GM18867 (cell line): ENCODE data around the gene SH2D1B.
A peak's percentile ranks its signal among the peaks of the same experiment; 100 is the strongest.
"Not testable (repeated sequence)": the region's sequence is repeated elsewhere in the genome, so short reads cannot be mapped to it uniquely, and the experiment has no call there.

Source experiments
- ATAC-seq: cut with Tn5 transposase; IDR thresholded peaks from one replicate; pipeline ENCODE4 v1.9.1; 2021; ENCODE audit warnings: mild to moderate bottlenecking, moderate library complexity; ENCODE audit not compliant: unreplicated experiment

SH2D1B gene

DNA sequence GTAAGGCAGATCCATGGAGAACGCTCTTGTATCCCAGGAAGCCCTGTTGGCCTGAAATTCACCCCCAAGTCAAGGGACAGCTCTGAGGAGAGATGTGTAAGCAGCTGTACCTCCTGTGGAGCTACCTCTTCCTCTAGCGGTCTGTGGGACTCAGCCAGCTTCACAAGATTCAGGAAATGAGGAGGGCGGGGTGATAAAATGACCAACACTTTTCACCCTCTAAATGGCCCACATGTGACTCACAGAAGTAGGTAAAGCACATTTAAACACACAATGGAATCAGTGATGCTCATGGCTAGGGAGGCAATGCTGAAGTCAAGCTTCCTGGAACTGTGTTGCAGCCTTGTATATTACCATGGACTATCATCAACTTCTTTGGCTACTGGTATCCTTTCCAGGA, at the start of gene SH2D1B:
TSS of gene SH2D1B (minus strand) at position 135 of the 400 bp plus-strand sequence. CDS start at position 15, 120 bp downstream.
- no peak for ATAC-seq

GRCh38 chr1:162458236-162458635, 46.3 kb upstream of the SH2D1B start:
- no peak for ATAC-seq

- ATAC-seq: no peak
Measured at GRCh38 chr1:162456323-162456722, 44.4 kb upstream of the SH2D1B start.

- ATAC-seq: not testable (repeated sequence)
Measured at GRCh38 chr1:162454361-162454760, 42.4 kb upstream of the SH2D1B start.

DNA sequence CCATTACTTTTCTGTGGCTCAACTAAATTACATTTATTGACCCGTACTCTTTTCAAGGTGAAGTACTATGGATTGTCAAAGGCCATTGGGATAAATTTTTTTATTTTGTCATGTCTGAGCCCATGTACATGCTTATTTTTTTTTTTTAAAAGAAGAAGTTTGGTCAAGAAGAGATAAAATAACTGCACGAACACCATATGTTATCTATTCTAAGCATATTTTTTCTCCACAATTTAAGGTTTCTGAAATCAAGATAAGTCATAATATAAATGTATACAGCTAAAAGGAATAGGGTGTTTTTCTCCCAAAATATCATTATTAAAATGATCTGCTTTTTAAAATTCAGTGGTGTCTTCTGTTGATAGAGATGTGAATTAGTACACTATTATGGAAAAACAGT, 35.0 kb upstream of the SH2D1B start:
- ATAC-seq: no peak

DNA sequence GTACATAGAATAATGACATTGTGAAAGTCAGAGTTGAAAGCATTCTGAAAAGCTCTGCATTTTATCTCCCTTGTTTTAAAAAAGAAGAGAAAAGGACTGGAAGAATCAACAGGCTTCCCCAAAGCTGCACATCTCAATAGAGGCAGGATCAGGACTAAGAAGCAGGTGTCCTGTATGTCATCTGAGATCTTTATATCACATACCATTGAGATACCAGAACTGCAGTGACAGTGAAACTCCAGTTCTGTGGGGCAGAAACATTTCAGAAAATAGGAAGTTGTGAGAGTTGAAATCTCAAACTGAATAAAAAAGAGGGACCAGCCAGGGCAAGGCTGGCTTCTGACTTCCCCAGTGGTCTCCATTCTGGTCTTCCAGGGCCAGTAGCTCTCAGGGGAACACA, 33.0 kb upstream of the SH2D1B start:
- ATAC-seq: no peak

- not testable (repeated sequence) for ATAC-seq
Measured at GRCh38 chr1:162432977-162433713, 21.2 kb upstream of the SH2D1B start.

GRCh38 chr1:162430583-162430982, 18.6 kb upstream of the SH2D1B start:
- no peak for ATAC-seq

DNA sequence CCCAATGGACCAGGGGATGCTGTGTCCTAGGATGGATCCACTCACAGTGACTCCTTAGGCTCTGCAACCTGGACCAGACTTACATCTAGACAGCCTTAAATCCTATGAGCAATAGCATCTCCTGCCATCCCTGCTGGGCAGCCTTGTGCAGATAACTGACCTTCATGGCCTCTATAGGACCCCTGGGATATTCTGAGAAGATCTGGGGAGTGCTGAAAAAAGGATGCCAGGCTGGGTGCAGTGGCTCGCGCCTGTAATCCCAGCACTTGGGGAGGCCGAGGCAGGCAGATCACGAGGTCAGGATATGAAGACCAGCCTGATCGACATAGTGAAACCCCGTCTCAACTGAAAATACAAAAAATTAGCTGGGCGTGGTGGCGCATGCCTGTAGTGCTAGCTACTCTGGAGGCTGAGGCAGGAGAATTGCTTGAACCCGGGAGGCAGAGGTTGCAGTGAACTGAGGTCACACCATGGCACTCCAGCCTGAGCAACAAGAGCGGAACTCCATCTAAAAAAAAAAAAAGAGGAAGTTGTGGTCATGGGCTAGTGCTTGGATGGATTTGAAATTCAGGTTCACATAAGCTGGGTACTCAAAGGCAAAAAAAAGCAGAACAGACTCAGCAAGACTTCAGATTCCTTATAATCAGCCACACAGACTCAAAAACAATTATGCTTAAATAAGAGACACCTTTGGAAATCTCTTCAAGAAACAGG, 10.9 kb upstream of the SH2D1B start:
- ATAC-seq: no peak

GRCh38 chr1:162421258-162422164, 9.6 kb upstream of the SH2D1B start:
- ATAC-seq: peak; percentile 65

- no peak for ATAC-seq
Measured at GRCh38 chr1:162420120-162420519, 8.2 kb upstream of the SH2D1B start.

- ATAC-seq: not testable (repeated sequence)
Measured at GRCh38 chr1:162419450-162419931, 7.6 kb upstream of the SH2D1B start.

DNA sequence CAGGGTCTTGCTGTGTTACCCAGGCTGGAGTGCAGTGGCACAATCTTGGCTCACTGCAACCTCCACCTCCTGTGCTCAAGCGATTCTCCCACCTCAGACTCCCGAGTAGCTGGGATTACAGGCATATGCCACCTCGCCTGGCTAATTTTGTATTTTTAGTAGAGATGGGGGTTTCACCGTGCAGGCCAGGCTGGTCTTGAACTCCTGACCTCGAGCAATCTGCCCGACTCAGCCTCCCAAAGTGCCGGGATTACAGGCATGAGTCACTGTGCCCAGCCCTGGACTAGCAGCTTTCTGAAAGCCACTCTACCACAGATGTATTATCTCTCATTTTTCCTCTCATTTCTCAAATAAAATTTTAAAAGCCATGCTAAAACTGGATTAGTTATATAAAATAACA, 6.6 kb upstream of the SH2D1B start:
- ATAC-seq: not testable (repeated sequence)

DNA sequence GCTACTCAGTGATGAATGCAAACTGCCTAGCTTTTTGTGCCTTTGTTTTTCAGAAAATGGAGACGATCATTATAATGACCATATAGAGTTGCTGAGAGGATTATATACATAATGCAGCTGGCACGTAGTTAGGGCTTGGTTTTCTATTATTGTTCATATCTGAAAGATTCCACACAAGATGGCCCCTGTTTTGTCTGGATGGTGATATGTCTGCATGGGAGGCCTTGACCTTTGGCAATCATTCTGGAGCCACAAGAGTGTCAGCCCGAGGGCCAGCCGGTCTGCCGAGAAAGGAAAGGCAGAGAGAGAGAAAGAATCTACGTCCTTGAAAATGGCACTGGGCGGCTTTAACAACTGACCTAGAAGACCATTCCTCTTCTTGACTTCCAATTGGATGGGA, 5.7 kb upstream of the SH2D1B start:
- no peak for ATAC-seq

DNA sequence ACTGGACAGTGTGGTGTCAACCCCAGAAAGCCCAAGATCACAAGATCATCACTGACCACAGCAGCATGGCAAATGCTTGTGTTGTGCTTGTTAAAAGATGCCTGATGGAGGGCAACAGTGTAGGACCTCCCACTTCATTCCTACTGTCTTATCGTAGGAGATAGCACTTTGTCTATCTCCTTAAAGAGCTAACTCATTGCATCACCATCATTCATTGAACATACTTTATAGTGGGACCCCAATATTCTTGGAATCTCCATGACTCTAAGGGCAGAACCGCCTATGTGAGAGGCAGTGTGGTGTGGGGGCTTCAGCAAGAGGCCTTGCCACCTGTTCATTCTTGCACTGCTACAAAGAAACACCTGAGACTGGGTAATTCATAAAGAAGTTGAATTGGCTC, 5.0 kb upstream of the SH2D1B start:
- no peak for ATAC-seq

- no peak for ATAC-seq
Measured at GRCh38 chr1:162416215-162416614, 4.3 kb upstream of the SH2D1B start.

DNA sequence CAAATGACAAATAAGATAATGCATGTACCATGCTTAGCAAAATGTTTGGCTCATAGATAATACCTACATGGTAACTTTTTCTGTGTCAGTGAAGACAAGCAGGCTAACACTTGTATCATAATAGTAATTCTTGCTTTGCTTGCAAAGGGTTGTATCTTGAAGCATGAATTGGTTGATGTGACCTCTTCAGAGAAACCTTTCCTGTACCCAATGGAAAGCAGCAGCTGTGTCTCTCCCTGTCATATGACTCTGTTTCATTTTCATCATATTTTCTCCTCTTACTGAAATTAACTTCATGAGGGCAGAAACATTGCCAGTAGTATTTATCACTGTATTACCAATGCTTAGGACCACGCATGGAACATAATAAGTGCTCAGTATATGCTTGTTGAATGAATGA, 4.4 kb downstream of the SH2D1B start:
- ATAC-seq: no peak

GRCh38 chr1:162406811-162407210, 5.1 kb downstream of the SH2D1B start:
- no peak for ATAC-seq

GRCh38 chr1:162405800-162406199, 6.1 kb downstream of the SH2D1B start:
- no peak for ATAC-seq

DNA sequence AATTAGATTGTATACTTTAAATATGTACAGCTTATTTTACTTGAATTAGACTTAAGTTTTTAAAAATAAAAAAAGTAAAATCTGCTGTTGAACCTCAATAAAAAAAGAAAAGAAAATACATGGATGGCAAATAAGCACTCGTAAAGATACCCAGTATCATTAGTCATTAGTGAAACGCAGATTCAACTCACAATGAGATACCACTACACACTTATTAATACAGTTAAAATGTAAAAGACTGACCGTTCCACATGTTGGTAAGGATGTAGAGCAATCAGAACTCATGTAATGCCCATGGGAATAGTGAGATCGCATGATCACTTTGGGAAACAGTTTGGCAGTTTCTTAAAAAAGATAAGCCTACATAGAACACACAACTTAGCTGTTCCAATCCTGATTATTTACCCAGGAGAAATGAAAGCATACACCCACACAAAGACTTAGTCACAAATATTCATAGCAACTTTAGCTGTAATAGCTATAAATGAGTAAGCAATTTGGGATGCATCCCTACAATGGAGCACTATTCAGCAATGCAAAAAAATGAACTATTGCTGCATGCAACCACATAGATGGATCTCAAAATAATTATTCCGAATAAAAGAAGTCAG, 7.3 kb downstream of the SH2D1B start:
- no peak for ATAC-seq
